ENCODE data around the gene CREBBP. TPM values are rescaled to one million over a fixed set of nuclear protein-coding genes. Genes with fewer than 3 reads are reported as not detected.

Gene CREBBP
- total RNA-seq, 2 experiments from 2014 or later = 72.9 to 75.8 TPM

GRCh38 chr16:3783516-3783915, 97.0 kb downstream of the CREBBP start:
- no peak for DNase-seq
- Mint-ChIP-seq H3K4me1 (peaks cover 4% of the 10 kb centered on the region), H3K27ac (no peak overlapping the region), H3K4me3 (no peak overlapping the region), H3K27me3 (no peaks in the 10 kb centered on the region), H3K36me3 (peaks cover 8% of the 10 kb centered on the region), H3K9me3 (no peaks in the 10 kb centered on the region)
- POLR2A ChIA-PET = no interaction called here
- ATAC-seq (ENCODE audit: low read depth) = no peak

GRCh38 chr16:3782566-3782965, 97.9 kb downstream of the CREBBP start:
- no peak for DNase-seq
- POLR2A ChIA-PET = no interaction called here
- Mint-ChIP-seq H3K9me3 (no peaks in the 10 kb centered on the region), H3K4me3 (no peak overlapping the region), H3K27me3 (no peaks in the 10 kb centered on the region), H3K4me1 (peaks cover 2% of the 10 kb centered on the region), H3K36me3 (peaks cover 12% of the 10 kb centered on the region), H3K27ac (no peak overlapping the region)
- ATAC-seq (ENCODE audit: low read depth) = no peak

GRCh38 chr16:3781421-3781820, 99.1 kb downstream of the CREBBP start:
- Mint-ChIP-seq H3K4me3 (no peak overlapping the region), H3K4me1 (peaks cover 2% of the 10 kb centered on the region), H3K36me3 (peaks cover 15% of the 10 kb centered on the region), H3K9me3 (no peaks in the 10 kb centered on the region), H3K27me3 (no peaks in the 10 kb centered on the region), H3K27ac (no peak overlapping the region)
- POLR2A ChIA-PET = no interaction called here
- DNase-seq = no peak
- ATAC-seq (ENCODE audit: low read depth) = no peak

GRCh38 chr16:3780570-3780969, 99.9 kb downstream of the CREBBP start:
- ATAC-seq (ENCODE audit: low read depth) (peak; percentile 90), DNase-seq (no peak)
- H3K9me3 Mint-ChIP-seq = no peaks in the 10 kb centered on the region
- no peak overlapping the region for H3K4me3 Mint-ChIP-seq
- POLR2A ChIA-PET = no interaction called here
- H3K27me3 Mint-ChIP-seq = no peaks in the 10 kb centered on the region
- peaks cover 2% of the 10 kb centered on the region for H3K4me1 Mint-ChIP-seq
- no peak overlapping the region for H3K27ac Mint-ChIP-seq
- peaks cover 15% of the 10 kb centered on the region for H3K36me3 Mint-ChIP-seq

GRCh38 chr16:3776316-3776715, 104.2 kb downstream of the CREBBP start:
- peaks cover 2% of the 10 kb centered on the region for H3K4me1 Mint-ChIP-seq
- ATAC-seq (ENCODE audit: low read depth) (no peak), DNase-seq (no peak)
- no peaks in the 10 kb centered on the region for H3K27me3 Mint-ChIP-seq
- peaks cover 19% of the 10 kb centered on the region for H3K36me3 Mint-ChIP-seq
- POLR2A ChIA-PET = no interaction called here
- no peak overlapping the region for H3K4me3 Mint-ChIP-seq
- H3K9me3 Mint-ChIP-seq = no peaks in the 10 kb centered on the region
- H3K27ac Mint-ChIP-seq = no peak overlapping the region

- no peaks in the 10 kb centered on the region for H3K27me3 Mint-ChIP-seq
- ATAC-seq (ENCODE audit: low read depth) (no peak), DNase-seq (no peak)
- no peak overlapping the region for H3K4me3 Mint-ChIP-seq
- H3K9me3 Mint-ChIP-seq = no peaks in the 10 kb centered on the region
- no peaks in the 10 kb centered on the region for H3K4me1 Mint-ChIP-seq
- POLR2A ChIA-PET = no interaction called here
- no peak overlapping the region for H3K27ac Mint-ChIP-seq
- peaks cover 21% of the 10 kb centered on the region for H3K36me3 Mint-ChIP-seq
These were observed 105.7 kb downstream of the CREBBP start for GRCh38 chr16:3774819-3775218.

GRCh38 chr16:3774156-3774767, 106.3 kb downstream of the CREBBP start:
- H3K27me3 Mint-ChIP-seq = no peaks in the 10 kb centered on the region
- no peak overlapping the region for H3K27ac Mint-ChIP-seq
- no peaks in the 10 kb centered on the region for H3K9me3 Mint-ChIP-seq
- no peaks in the 10 kb centered on the region for H3K4me1 Mint-ChIP-seq
- H3K4me3 Mint-ChIP-seq = no peak overlapping the region
- POLR2A ChIA-PET = no interaction called here
- no peak for ATAC-seq (ENCODE audit: low read depth)
- peaks cover 22% of the 10 kb centered on the region for H3K36me3 Mint-ChIP-seq
- no peak for DNase-seq

- no peak for DNase-seq
- ATAC-seq (ENCODE audit: low read depth) = no peak
- no peak overlapping the region for H3K27ac Mint-ChIP-seq
- POLR2A ChIA-PET = no interaction called here
- no peak overlapping the region for H3K4me3 Mint-ChIP-seq
- H3K36me3 Mint-ChIP-seq = peaks cover 27% of the 10 kb centered on the region
- no peaks in the 10 kb centered on the region for H3K27me3 Mint-ChIP-seq
- no peaks in the 10 kb centered on the region for H3K9me3 Mint-ChIP-seq
- peaks cover 3% of the 10 kb centered on the region for H3K4me1 Mint-ChIP-seq
These were observed 106.8 kb downstream of the CREBBP start for GRCh38 chr16:3773663-3774062.

GRCh38 chr16:3771513-3771912, 109.0 kb downstream of the CREBBP start:
- H3K27me3 Mint-ChIP-seq = no peaks in the 10 kb centered on the region
- ATAC-seq (ENCODE audit: low read depth) (no peak), DNase-seq (no peak)
- H3K4me3 Mint-ChIP-seq = no peak overlapping the region
- H3K9me3 Mint-ChIP-seq = no peaks in the 10 kb centered on the region
- POLR2A ChIA-PET = no interaction called here
- H3K4me1 Mint-ChIP-seq = peaks cover 5% of the 10 kb centered on the region
- H3K36me3 Mint-ChIP-seq = peaks cover 29% of the 10 kb centered on the region
- H3K27ac Mint-ChIP-seq = no peak overlapping the region

GRCh38 chr16:3770530-3770929, 110.0 kb downstream of the CREBBP start:
- DNase-seq (no peak), ATAC-seq (ENCODE audit: low read depth) (no peak)
- Mint-ChIP-seq H3K27me3 (no peaks in the 10 kb centered on the region), H3K27ac (no peak overlapping the region), H3K9me3 (no peaks in the 10 kb centered on the region), H3K36me3 (peaks cover 30% of the 10 kb centered on the region), H3K4me1 (peaks cover 5% of the 10 kb centered on the region), H3K4me3 (no peak overlapping the region)
- POLR2A ChIA-PET = no interaction called here

- ATAC-seq (ENCODE audit: low read depth) (no peak), DNase-seq (no peak)
- Mint-ChIP-seq H3K36me3 (peaks cover 30% of the 10 kb centered on the region), H3K4me3 (no peak overlapping the region), H3K27ac (no peak overlapping the region), H3K27me3 (no peaks in the 10 kb centered on the region), H3K9me3 (no peaks in the 10 kb centered on the region), H3K4me1 (peaks cover 5% of the 10 kb centered on the region)
- POLR2A ChIA-PET = no interaction called here
These were observed 110.6 kb downstream of the CREBBP start for GRCh38 chr16:3769942-3770341.

- Mint-ChIP-seq H3K4me1 (peaks cover 5% of the 10 kb centered on the region), H3K36me3 (peaks cover 26% of the 10 kb centered on the region), H3K27ac (no peak overlapping the region), H3K9me3 (no peaks in the 10 kb centered on the region), H3K27me3 (no peaks in the 10 kb centered on the region), H3K4me3 (no peak overlapping the region)
- DNase-seq (no peak), ATAC-seq (ENCODE audit: low read depth) (no peak)
- POLR2A ChIA-PET = no interaction called here
These were observed 111.5 kb downstream of the CREBBP start for GRCh38 chr16:3769013-3769412.

- Mint-ChIP-seq H3K27me3 (no peaks in the 10 kb centered on the region), H3K4me1 (peaks cover 5% of the 10 kb centered on the region), H3K27ac (no peak overlapping the region), H3K4me3 (no peak overlapping the region), H3K9me3 (no peaks in the 10 kb centered on the region), H3K36me3 (peaks cover 22% of the 10 kb centered on the region)
- POLR2A ChIA-PET = no interaction called here
- DNase-seq (no peak), ATAC-seq (ENCODE audit: low read depth) (no peak)
These were observed 113.1 kb downstream of the CREBBP start for GRCh38 chr16:3767333-3767986.

GRCh38 chr16:3766177-3766576, 114.3 kb downstream of the CREBBP start:
- Mint-ChIP-seq H3K27me3 (no peaks in the 10 kb centered on the region), H3K4me3 (no peak overlapping the region), H3K4me1 (peaks cover 5% of the 10 kb centered on the region), H3K36me3 (peaks cover 25% of the 10 kb centered on the region), H3K9me3 (no peaks in the 10 kb centered on the region), H3K27ac (no peak overlapping the region)
- DNase-seq = no peak
- POLR2A ChIA-PET = no interaction called here
- no peak for ATAC-seq (ENCODE audit: low read depth)
